CD4-positive, alpha-beta T cell (primary cell): ENCODE results near the gene ABR. TPM values are rescaled to one million over a fixed set of nuclear protein-coding genes. Genes with fewer than 3 reads are reported as not detected.

ENCODE experiments used
- ATAC-seq: fragments of 200-7000 bp; cut with Tn5 transposase; one replicate; pipeline ENCODE4 v1.10.0; 2022; ENCODE audit warnings: mild to moderate bottlenecking; ENCODE audit not compliant: poor library complexity
- CTCF ChIA-PET: fragments of 350-600 bp; sonication (Branson Sonifier 250); formaldehyde crosslinking; loops from one replicate; lab custom pipeline; 2021; ENCODE audit warnings: antibody characterized with exemption, inconsistent platforms; lab: Charles Lee
- POLR2A ChIA-PET: fragments of 350-600 bp; sonication (Branson Sonifier 250); formaldehyde crosslinking; loops from one replicate; lab custom pipeline; 2021; ENCODE audit warnings: antibody characterized with exemption, inconsistent platforms; lab: Charles Lee
- DNase-seq, 14 experiments: peaks; one replicate each; pipeline ENCODE4 v3.0.0-alpha.2; 2013 to 2020; ENCODE audit warnings: mixed read lengths in 2 of 14
- H3K27ac ChIP-seq, 2 donors: one replicate each; pipeline versions ENCODE4 v1.5.1 to v1.7.0; 2013; ENCODE audit warnings: low read length in 2 of 2, low read depth in 1 of 2, mild to moderate bottlenecking in 1 of 2
- H3K27me3 ChIP-seq, 2 experiments: 1 replicate in 1 of 2; 2 replicates in 1 of 2; pipeline versions ENCODE4 v1.6.1 to v1.7.0; 2013; ENCODE audit warnings: low read length in 2 of 2, control low read depth in 1 of 2, mild to moderate bottlenecking in 1 of 2, moderate library complexity in 1 of 2; ENCODE audit not compliant: insufficient read depth in 2 of 2, control insufficient read depth in 1 of 2
- H3K36me3 ChIP-seq: one replicate; pipeline ENCODE4 v1.6.1; 2013; ENCODE audit warnings: low read length, control low read depth; ENCODE audit not compliant: insufficient read depth
- H3K4me1 ChIP-seq: one replicate; pipeline ENCODE4 v1.6.1; 2013; ENCODE audit warnings: low read length, control low read depth; ENCODE audit not compliant: insufficient read depth
- H3K4me3 ChIP-seq: one replicate; pipeline ENCODE4 v1.5.1; 2013; ENCODE audit warnings: mild to moderate bottlenecking, low read length, moderate library complexity
- H3K9me3 ChIP-seq, 2 experiments: 1 replicate in 1 of 2; 2 replicates in 1 of 2; pipeline versions ENCODE4 v1.6.1 to v1.7.0; 2013; ENCODE audit warnings: low read length in 2 of 2, mild to moderate bottlenecking in 2 of 2, control low read depth in 1 of 2, moderate library complexity in 1 of 2; ENCODE audit not compliant: control insufficient read depth in 1 of 2, insufficient read depth in 1 of 2
- H3K27ac Mint-ChIP-seq: one replicate; pipeline ENCODE4 v1.8.0; 2020; ENCODE audit warnings: mixed read lengths
- H3K27me3 Mint-ChIP-seq: one replicate; pipeline ENCODE4 v1.8.0; 2021; ENCODE audit warnings: mixed read lengths
- H3K36me3 Mint-ChIP-seq: one replicate; pipeline ENCODE4 v1.8.0; 2021; ENCODE audit warnings: low read depth, mixed read lengths
- H3K4me1 Mint-ChIP-seq: one replicate; pipeline ENCODE4 v1.8.0; 2021; ENCODE audit warnings: low read depth, mixed read lengths
- H3K4me3 Mint-ChIP-seq: one replicate; pipeline ENCODE4 v1.8.0; 2020; ENCODE audit warnings: mild to moderate bottlenecking, mixed read lengths
- H3K9me3 Mint-ChIP-seq: one replicate; pipeline ENCODE4 v1.8.0; 2020; ENCODE audit warnings: mixed read lengths
- CTCF ChIP-seq: fragments of 200-600 bp; IDR thresholded peaks from one replicate; pipeline ENCODE4 v1.8.0; 2022; ENCODE audit warnings: antibody characterized with exemption, mild to moderate bottlenecking
- intact Hi-C, 2 experiments: fragments of 100-400 bp; cut with DNase I in 1 of 2; cut with micrococcal nuclease in 1 of 2; formaldehyde crosslinking; loops; one replicate each; pipeline versions ENCODE4 v1.15.1 to v1.9.0; 2023 to 2025; cut with DNase I, micrococcal nuclease
- total RNA-seq, 174 experiments: library from RNA in 2 of 174; stranded (reverse) in 2 of 174; gene quantifications; one replicate each; pipeline ENCODE4 v1.2.3 and lab custom pipeline; 2021 to 2026

Gene ABR
- total RNA-seq, 2 experiments from 2014 or later = 72.4 to 74.8 TPM

DNA sequence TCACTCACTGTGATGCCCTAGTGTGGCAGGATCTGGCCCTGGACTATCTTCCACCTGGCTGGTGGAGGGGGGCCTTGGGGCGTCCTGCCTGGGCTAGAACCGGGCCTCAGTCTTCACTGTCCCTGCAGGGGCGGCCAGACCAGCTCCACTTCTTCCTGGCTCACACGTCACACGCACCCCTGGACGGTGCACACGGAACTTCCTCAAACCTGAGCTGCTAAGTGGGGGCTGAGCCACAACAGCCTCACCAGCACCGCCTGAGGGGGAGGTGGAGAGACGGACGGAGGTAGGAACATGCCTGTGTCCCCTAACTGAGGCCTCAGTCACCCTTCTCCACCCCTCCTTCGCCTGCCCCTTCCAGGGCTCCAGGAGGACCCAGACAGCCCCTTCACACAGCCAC lies 146.3 kb downstream of the ABR start:
- no peak overlapping the region for H3K27ac Mint-ChIP-seq
- ChIA-PET POLR2A (no interaction called here), CTCF (no interaction called here)
- intact Hi-C loops = no loop called here
- no peak overlapping the region for H3K4me3 Mint-ChIP-seq
- TF ChIP-seq CTCF = no peak
- no peaks in the 10 kb centered on the region for H3K9me3 Mint-ChIP-seq
- no peak for DNase-seq
- Histone ChIP-seq H3K4me3 (no peak overlapping the region), H3K4me1 (no peaks in the 10 kb centered on the region), H3K9me3 (peaks cover 0 to 4% of the 10 kb centered on the region in 2 experiments), H3K27ac (no peak overlapping the region), H3K27me3 (no peaks in the 10 kb centered on the region), H3K36me3 (peaks cover 39% of the 10 kb centered on the region)
- H3K4me1 Mint-ChIP-seq = no peaks in the 10 kb centered on the region
- peaks cover 5% of the 10 kb centered on the region for H3K36me3 Mint-ChIP-seq
- no peak for ATAC-seq
- no peaks in the 10 kb centered on the region for H3K27me3 Mint-ChIP-seq

GRCh38 chr17:1032391-1032790 lies 147.4 kb downstream of the ABR start:
- intact Hi-C loops = no loop called here
- DNase-seq = no peak
- H3K4me1 ChIP-seq = no peaks in the 10 kb centered on the region
- no peak overlapping the region for H3K4me3 Mint-ChIP-seq
- no peak for TF ChIP-seq CTCF
- H3K36me3 Mint-ChIP-seq = peaks cover 8% of the 10 kb centered on the region
- no peaks in the 10 kb centered on the region for H3K27me3 Mint-ChIP-seq
- no peaks in the 10 kb centered on the region for H3K4me1 Mint-ChIP-seq
- H3K9me3 ChIP-seq = peaks cover 0 to 4% of the 10 kb centered on the region in 2 experiments
- ChIA-PET POLR2A (no interaction called here), CTCF (no interaction called here)
- H3K36me3 ChIP-seq = peaks cover 36% of the 10 kb centered on the region
- no peak for ATAC-seq
- H3K27me3 ChIP-seq = no peaks in the 10 kb centered on the region
- no peak overlapping the region for H3K4me3 ChIP-seq
- no peaks in the 10 kb centered on the region for H3K9me3 Mint-ChIP-seq
- no peak overlapping the region for H3K27ac ChIP-seq
- H3K27ac Mint-ChIP-seq = no peak overlapping the region

GRCh38 chr17:1031711-1032110 lies 148.1 kb downstream of the ABR start:
- no peak for ATAC-seq
- Mint-ChIP-seq H3K4me3 (no peak overlapping the region), H3K4me1 (no peaks in the 10 kb centered on the region), H3K27ac (no peak overlapping the region), H3K36me3 (peaks cover 10% of the 10 kb centered on the region), H3K27me3 (no peaks in the 10 kb centered on the region), H3K9me3 (no peaks in the 10 kb centered on the region)
- no peaks in the 10 kb centered on the region for H3K27me3 ChIP-seq
- no peak for DNase-seq
- H3K4me1 ChIP-seq = no peaks in the 10 kb centered on the region
- intact Hi-C loops = no loop called here
- H3K27ac ChIP-seq = no peak overlapping the region
- peaks cover 32% of the 10 kb centered on the region for H3K36me3 ChIP-seq
- ChIA-PET CTCF (no interaction called here), POLR2A (no interaction called here)
- H3K9me3 ChIP-seq = peaks cover 0 to 4% of the 10 kb centered on the region in 2 experiments
- no peak for TF ChIP-seq CTCF
- H3K4me3 ChIP-seq = no peak overlapping the region
